ENCODE measurements around the gene ACTL8. TPM values are rescaled to one million over a fixed set of nuclear protein-coding genes. Genes with fewer than 3 reads are reported as not detected.

The ACTL8 gene
- total RNA-seq, 6 experiments from 2014 or later, result 0.12 to 0.14 TPM; not detected in 4

GRCh38 chr1:17802164-17802563 is 47.0 kb downstream of the ACTL8 start:
- H3K36me3 Mint-ChIP-seq (ENCODE audit: low read depth), result no peaks in the 10 kb centered on the region
- H3K27ac Mint-ChIP-seq, result no peak overlapping the region
- TF ChIP-seq CTCF (IDR thresholded peaks at IDR 0.05), result no peak
- peaks cover 23% of the 10 kb centered on the region for H3K4me1 Mint-ChIP-seq (ENCODE audit: low read depth)
- peaks cover 18% of the 10 kb centered on the region for H3K27me3 Mint-ChIP-seq (ENCODE audit: insufficient read depth)
- peak overlapping the region; percentile 9; the same call in 1 of the 2 replicates for H3K4me3 Mint-ChIP-seq
- no peak for DNase-seq
- H3K9me3 Mint-ChIP-seq, result peaks cover 4% of the 10 kb centered on the region; the same call in 1 of the 2 replicates

GRCh38 chr1:17802945-17803344 is 47.8 kb downstream of the ACTL8 start:
- Mint-ChIP-seq H3K9me3 (peaks cover 4% of the 10 kb centered on the region; the same call in 1 of the 2 replicates), H3K36me3 (ENCODE audit: low read depth) (no peaks in the 10 kb centered on the region), H3K4me3 (no peak overlapping the region), H3K27ac (no peak overlapping the region), H3K27me3 (ENCODE audit: insufficient read depth) (peaks cover 16% of the 10 kb centered on the region), H3K4me1 (ENCODE audit: low read depth) (peaks cover 16% of the 10 kb centered on the region)
- TF ChIP-seq CTCF (IDR thresholded peaks at IDR 0.05), result no peak
- DNase-seq, result no peak

GRCh38 chr1:17805869-17806684 is 50.9 kb downstream of the ACTL8 start:
- DNase-seq, result no peak
- H3K36me3 Mint-ChIP-seq (ENCODE audit: low read depth), result no peaks in the 10 kb centered on the region
- no peak for TF ChIP-seq CTCF (IDR thresholded peaks at IDR 0.05)
- H3K27me3 Mint-ChIP-seq (ENCODE audit: insufficient read depth), result peaks cover 19% of the 10 kb centered on the region
- H3K4me1 Mint-ChIP-seq (ENCODE audit: low read depth), result peaks cover 7% of the 10 kb centered on the region
- H3K9me3 Mint-ChIP-seq, result peaks cover 4% of the 10 kb centered on the region; the same call in 1 of the 2 replicates
- H3K4me3 Mint-ChIP-seq, result no peak overlapping the region
- H3K27ac Mint-ChIP-seq, result no peak overlapping the region

GRCh38 chr1:17808816-17809215 is 53.7 kb downstream of the ACTL8 start:
- H3K4me1 Mint-ChIP-seq (ENCODE audit: low read depth), result no peaks in the 10 kb centered on the region
- no peak for TF ChIP-seq CTCF (IDR thresholded peaks at IDR 0.05)
- no peaks in the 10 kb centered on the region for H3K9me3 Mint-ChIP-seq
- no peak for DNase-seq
- no peak overlapping the region for H3K4me3 Mint-ChIP-seq
- H3K27me3 Mint-ChIP-seq (ENCODE audit: insufficient read depth), result peaks cover 18% of the 10 kb centered on the region
- H3K36me3 Mint-ChIP-seq (ENCODE audit: low read depth), result no peaks in the 10 kb centered on the region
- no peak overlapping the region for H3K27ac Mint-ChIP-seq

- Mint-ChIP-seq H3K4me1 (ENCODE audit: low read depth) (no peaks in the 10 kb centered on the region), H3K27ac (no peak overlapping the region), H3K27me3 (ENCODE audit: insufficient read depth) (peaks cover 13% of the 10 kb centered on the region), H3K36me3 (ENCODE audit: low read depth) (no peaks in the 10 kb centered on the region), H3K4me3 (no peak overlapping the region), H3K9me3 (no peaks in the 10 kb centered on the region)
- no peak for TF ChIP-seq CTCF (IDR thresholded peaks at IDR 0.05)
- no peak for DNase-seq
Measured at GRCh38 chr1:17810668-17811067, 55.5 kb downstream of the ACTL8 start.

All from HFFc6 (cell line).